ENCODE data around the gene EPB41L2. TPM values are rescaled to one million over a fixed set of nuclear protein-coding genes. Genes with fewer than 3 reads are reported as not detected.

Gene EPB41L2
- total and polyA plus RNA-seq, 9 donors: 125 to 243 (median 190) TPM

DNA sequence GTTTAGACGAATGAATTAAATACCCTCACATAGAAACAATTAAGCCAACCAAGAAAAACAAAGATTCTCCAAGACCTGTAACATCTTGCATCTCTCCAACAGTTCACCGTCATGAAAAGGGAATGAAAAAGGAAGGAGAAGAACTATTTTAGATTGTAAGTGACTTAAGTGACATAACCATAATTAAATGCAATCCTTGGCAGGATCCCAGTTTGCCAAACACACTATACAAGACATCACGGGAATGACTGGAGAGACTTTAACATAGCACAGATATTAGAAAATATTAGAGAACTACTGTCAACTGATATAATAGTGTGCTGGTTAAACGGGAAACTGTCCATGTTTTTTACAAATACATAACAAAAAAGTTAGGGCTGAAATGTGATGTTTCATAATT, 22.2 kb downstream of the EPB41L2 start:
- H3K4me1 ChIP-seq (ENCODE audit: control insufficient read depth, insufficient read depth, low read length): peaks cover 10% of the 10 kb centered on the region
- H3K4me3 ChIP-seq (ENCODE audit: low read length): no peak overlapping the region
- no peaks in the 10 kb centered on the region for H3K9me3 ChIP-seq (replicated peaks; ENCODE audit: control insufficient read depth, low read depth, low read length)
- no peaks in the 10 kb centered on the region for H3K36me3 ChIP-seq (ENCODE audit: control insufficient read depth, insufficient read depth, low read length)
- no CpG with 5 or more reads among the region's 4 CpGs for WGBS (ENCODE audit: insufficient coverage)
- DNase-seq: no peak
- H3K27me3 ChIP-seq (ENCODE audit: control insufficient read depth, insufficient read depth, low read length): no peaks in the 10 kb centered on the region
- H3K27ac ChIP-seq (ENCODE audit: low read length): peak overlapping the region; percentile 70

DNA sequence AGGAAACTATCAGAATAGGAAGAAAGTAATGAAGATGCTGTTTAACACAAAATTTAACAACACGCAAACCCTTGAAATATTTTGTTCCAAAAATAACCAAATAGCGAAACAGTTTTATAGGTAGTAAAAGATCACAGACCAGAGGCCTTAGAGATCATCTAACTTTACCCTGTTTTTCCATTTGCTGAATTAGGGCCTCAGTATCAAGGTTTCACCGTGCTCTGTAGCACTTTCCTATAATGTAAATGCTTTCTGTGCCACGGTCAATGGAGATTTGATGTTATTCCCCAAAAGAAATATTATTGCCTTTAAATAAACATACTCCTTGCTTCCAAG, 23.7 kb downstream of the EPB41L2 start:
- Histone ChIP-seq H3K27me3 (ENCODE audit: control insufficient read depth, insufficient read depth, low read length) (no peaks in the 10 kb centered on the region), H3K36me3 (ENCODE audit: control insufficient read depth, insufficient read depth, low read length) (no peaks in the 10 kb centered on the region), H3K4me3 (ENCODE audit: low read length) (no peak overlapping the region), H3K9me3 (replicated peaks; ENCODE audit: control insufficient read depth, low read depth, low read length) (no peaks in the 10 kb centered on the region), H3K27ac (ENCODE audit: low read length) (peak overlapping the region; percentile 95), H3K4me1 (ENCODE audit: control insufficient read depth, insufficient read depth, low read length) (peaks cover 10% of the 10 kb centered on the region)
- DNase-seq: no peak
- WGBS (ENCODE audit: insufficient coverage): no CpG with 5 or more reads among the region's 4 CpGs

DNA sequence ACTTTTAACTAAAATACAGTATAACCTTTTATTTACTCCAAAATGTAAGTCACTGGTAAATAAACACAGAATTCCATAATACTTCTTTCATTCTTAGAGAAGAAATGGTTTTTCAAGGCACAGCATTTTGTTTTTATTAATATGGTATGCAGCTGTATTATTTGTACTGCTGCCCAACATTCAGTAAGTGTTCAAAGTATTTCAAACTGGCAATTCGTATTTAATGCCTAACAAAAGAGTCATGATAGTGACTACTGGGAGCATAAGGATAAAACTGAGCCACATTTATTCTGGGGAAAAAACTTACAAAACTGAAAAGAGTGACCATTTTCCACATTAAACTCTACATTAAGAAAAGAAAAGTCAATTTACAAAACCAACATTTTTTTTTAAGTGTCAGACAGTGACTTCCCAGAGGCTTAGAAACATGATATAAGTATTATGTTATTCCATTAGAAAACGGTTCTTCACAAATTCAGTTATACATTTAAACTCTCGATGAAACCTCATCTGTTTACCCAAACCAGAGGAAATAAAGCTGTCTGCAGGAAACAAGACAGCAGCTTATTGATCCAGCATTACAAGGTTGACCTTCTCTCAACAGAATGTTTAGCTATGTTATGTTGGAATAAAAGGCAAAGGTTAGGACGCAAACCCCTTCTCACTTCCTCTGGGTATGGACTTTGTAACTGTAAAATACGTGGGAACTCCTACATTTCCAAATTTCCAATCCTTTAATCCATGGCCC, 24.3 kb downstream of the EPB41L2 start:
- Histone ChIP-seq H3K27ac (ENCODE audit: low read length) (peak overlapping the region; percentile 95), H3K4me1 (ENCODE audit: control insufficient read depth, insufficient read depth, low read length) (peaks cover 10% of the 10 kb centered on the region), H3K27me3 (ENCODE audit: control insufficient read depth, insufficient read depth, low read length) (no peaks in the 10 kb centered on the region), H3K36me3 (ENCODE audit: control insufficient read depth, insufficient read depth, low read length) (no peaks in the 10 kb centered on the region), H3K9me3 (replicated peaks; ENCODE audit: control insufficient read depth, low read depth, low read length) (no peaks in the 10 kb centered on the region), H3K4me3 (ENCODE audit: low read length) (no peak overlapping the region)
- peak; percentile 93 for DNase-seq
- no CpG with 5 or more reads among the region's 5 CpGs for WGBS (ENCODE audit: insufficient coverage)

DNA sequence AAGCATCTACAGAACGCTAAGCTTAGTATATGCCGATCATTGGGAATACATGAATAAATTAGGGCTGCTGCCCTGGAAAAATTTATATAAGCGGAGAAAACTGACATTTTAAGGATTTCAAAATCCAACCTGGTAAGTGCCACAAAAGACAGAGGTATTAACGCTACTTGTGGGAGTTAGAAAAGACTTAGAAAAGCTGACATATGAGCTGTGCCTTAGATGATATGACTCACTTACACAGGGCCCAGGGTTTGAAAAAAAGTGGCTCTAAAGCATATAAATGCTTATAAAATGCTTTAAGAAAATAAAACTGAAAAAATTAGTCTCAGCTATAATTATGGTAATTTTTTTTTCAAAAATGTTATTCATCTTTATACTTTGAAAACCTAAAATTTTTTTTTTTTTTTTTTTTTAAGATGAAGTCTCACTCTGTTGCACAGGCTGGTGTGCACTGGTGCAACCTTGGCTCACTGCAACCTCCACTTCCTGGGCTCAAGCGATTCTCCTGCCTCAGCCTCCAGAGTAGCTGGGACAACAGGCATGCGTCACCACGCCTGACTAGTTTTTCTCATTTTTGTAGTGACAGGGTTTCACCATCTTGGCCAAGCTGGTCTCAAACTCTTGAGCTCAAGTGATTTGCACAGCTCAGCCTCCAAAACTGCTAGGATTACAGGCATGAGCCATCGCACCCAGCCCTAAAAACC, 25.7 kb downstream of the EPB41L2 start:
- Histone ChIP-seq H3K4me3 (ENCODE audit: low read length) (no peak overlapping the region), H3K4me1 (ENCODE audit: control insufficient read depth, insufficient read depth, low read length) (peaks cover 7% of the 10 kb centered on the region), H3K36me3 (ENCODE audit: control insufficient read depth, insufficient read depth, low read length) (no peaks in the 10 kb centered on the region), H3K27me3 (ENCODE audit: control insufficient read depth, insufficient read depth, low read length) (no peaks in the 10 kb centered on the region), H3K9me3 (replicated peaks; ENCODE audit: control insufficient read depth, low read depth, low read length) (no peaks in the 10 kb centered on the region), H3K27ac (ENCODE audit: low read length) (peak overlapping the region; percentile 37)
- WGBS (ENCODE audit: insufficient coverage): 75% methylated on average over 4 of the region's 8 CpGs
- no peak for DNase-seq

DNA sequence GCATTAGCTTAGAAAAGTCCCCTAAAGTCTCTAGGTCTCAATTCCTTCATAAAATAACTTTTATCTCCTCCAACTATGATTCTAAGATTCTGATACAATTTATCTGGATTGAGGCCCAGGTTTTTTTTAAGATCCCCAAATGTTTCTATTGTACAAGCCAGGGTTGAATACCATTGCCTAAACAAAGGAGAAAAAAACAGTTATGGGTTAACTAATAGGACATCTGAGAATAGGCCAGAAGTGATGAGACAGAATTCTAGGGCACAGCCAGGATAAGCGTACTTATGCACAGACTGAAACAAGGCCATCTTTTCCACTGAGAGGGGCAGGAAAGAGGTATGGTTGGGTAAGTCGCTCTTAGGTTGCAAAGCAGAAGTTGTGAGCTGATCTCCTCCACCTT, 26.4 kb downstream of the EPB41L2 start:
- H3K27me3 ChIP-seq (ENCODE audit: control insufficient read depth, insufficient read depth, low read length): no peaks in the 10 kb centered on the region
- H3K4me1 ChIP-seq (ENCODE audit: control insufficient read depth, insufficient read depth, low read length): peaks cover 7% of the 10 kb centered on the region
- no peaks in the 10 kb centered on the region for H3K36me3 ChIP-seq (ENCODE audit: control insufficient read depth, insufficient read depth, low read length)
- no peak overlapping the region for H3K27ac ChIP-seq (ENCODE audit: low read length)
- no CpG with 5 or more reads among the region's 2 CpGs for WGBS (ENCODE audit: insufficient coverage)
- H3K9me3 ChIP-seq (replicated peaks; ENCODE audit: control insufficient read depth, low read depth, low read length): no peaks in the 10 kb centered on the region
- DNase-seq: peak; percentile 54
- no peak overlapping the region for H3K4me3 ChIP-seq (ENCODE audit: low read length)

DNA sequence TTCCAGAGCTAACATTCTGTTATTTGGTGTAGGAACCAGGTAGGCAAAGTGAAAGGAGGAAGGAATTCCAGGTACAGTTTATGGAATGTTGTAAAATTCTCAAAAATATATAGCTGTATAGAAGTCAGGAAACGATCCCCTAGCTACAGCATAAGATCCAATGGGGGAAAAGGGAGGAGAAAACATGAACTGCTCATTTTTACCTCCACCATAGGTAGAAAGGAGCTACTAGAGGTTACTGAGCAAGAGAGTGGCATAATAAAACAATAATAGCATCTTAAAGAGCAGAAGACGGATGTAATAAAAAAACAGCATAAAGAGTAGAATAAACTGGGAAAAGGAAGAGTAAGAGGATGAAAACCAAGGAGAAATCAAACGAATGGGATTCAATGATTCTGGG, 26.9 kb downstream of the EPB41L2 start:
- 100% methylated on average over 1 of the region's 3 CpGs for WGBS (ENCODE audit: insufficient coverage)
- Histone ChIP-seq H3K27ac (ENCODE audit: low read length) (no peak overlapping the region), H3K27me3 (ENCODE audit: control insufficient read depth, insufficient read depth, low read length) (no peaks in the 10 kb centered on the region)

DNA sequence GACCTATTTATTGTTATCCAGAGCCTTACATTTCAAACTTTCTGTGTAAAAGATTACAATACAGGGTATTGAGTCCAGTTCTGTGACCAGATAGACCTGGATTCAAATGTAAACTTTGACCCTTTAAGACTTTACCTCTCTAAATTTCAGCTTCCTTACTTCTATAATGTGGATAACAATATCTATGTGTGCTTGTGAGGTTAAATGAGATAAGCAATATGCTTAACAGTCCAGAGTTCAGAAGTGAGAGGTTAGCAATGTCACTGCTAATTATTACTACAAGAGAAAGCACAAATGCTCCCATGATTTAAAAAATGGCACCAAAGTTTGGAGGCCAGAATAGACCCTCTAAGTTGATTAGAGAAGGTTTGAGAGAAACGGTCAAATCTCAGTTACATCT, 27.5 kb downstream of the EPB41L2 start:
- no peaks in the 10 kb centered on the region for H3K36me3 ChIP-seq (ENCODE audit: control insufficient read depth, insufficient read depth, low read length)
- no peak overlapping the region for H3K4me3 ChIP-seq (ENCODE audit: low read length)
- DNase-seq: no peak
- no peaks in the 10 kb centered on the region for H3K27me3 ChIP-seq (ENCODE audit: control insufficient read depth, insufficient read depth, low read length)
- peaks cover 7% of the 10 kb centered on the region for H3K4me1 ChIP-seq (ENCODE audit: control insufficient read depth, insufficient read depth, low read length)
- H3K9me3 ChIP-seq (replicated peaks; ENCODE audit: control insufficient read depth, low read depth, low read length): no peaks in the 10 kb centered on the region
- WGBS (ENCODE audit: insufficient coverage): no CpG with 5 or more reads among the region's 1 CpG
- H3K27ac ChIP-seq (ENCODE audit: low read length): no peak overlapping the region

More for the DNA sequence above, 26.9 kb downstream of the EPB41L2 start:
- Histone ChIP-seq H3K4me1 (ENCODE audit: control insufficient read depth, insufficient read depth, low read length) (peaks cover 7% of the 10 kb centered on the region), H3K4me3 (ENCODE audit: low read length) (no peak overlapping the region), H3K9me3 (replicated peaks; ENCODE audit: control insufficient read depth, low read depth, low read length) (no peaks in the 10 kb centered on the region), H3K36me3 (ENCODE audit: control insufficient read depth, insufficient read depth, low read length) (no peaks in the 10 kb centered on the region)
- no peak for DNase-seq

DNA sequence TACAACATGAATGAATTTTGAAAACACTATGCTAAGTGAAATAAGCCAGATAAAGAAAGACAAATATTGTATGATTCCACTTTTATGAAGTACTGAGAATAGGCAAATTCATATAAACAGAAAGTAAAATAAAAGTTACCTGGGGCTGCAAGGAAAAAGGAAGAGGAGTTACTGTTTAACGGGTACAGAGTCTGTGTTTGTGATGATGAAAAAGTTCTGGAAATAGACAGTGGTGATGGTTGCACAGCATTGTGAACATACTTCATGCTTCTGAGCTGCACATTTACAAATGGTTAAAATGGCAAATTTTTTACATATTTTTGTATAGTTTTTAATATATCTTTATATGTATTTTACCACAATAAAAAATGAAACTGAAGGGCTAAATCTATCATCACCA, 29.4 kb downstream of the EPB41L2 start:
- no peaks in the 10 kb centered on the region for H3K9me3 ChIP-seq (replicated peaks; ENCODE audit: control insufficient read depth, low read depth, low read length)
- no peak overlapping the region for H3K27ac ChIP-seq (ENCODE audit: low read length)
- no CpG with 5 or more reads among the region's 1 CpG for WGBS (ENCODE audit: insufficient coverage)
- no peak for DNase-seq
- H3K4me1 ChIP-seq (ENCODE audit: control insufficient read depth, insufficient read depth, low read length): peaks cover 4% of the 10 kb centered on the region
- no peaks in the 10 kb centered on the region for H3K27me3 ChIP-seq (ENCODE audit: control insufficient read depth, insufficient read depth, low read length)
- H3K36me3 ChIP-seq (ENCODE audit: control insufficient read depth, insufficient read depth, low read length): no peaks in the 10 kb centered on the region
- no peak overlapping the region for H3K4me3 ChIP-seq (ENCODE audit: low read length)

DNA sequence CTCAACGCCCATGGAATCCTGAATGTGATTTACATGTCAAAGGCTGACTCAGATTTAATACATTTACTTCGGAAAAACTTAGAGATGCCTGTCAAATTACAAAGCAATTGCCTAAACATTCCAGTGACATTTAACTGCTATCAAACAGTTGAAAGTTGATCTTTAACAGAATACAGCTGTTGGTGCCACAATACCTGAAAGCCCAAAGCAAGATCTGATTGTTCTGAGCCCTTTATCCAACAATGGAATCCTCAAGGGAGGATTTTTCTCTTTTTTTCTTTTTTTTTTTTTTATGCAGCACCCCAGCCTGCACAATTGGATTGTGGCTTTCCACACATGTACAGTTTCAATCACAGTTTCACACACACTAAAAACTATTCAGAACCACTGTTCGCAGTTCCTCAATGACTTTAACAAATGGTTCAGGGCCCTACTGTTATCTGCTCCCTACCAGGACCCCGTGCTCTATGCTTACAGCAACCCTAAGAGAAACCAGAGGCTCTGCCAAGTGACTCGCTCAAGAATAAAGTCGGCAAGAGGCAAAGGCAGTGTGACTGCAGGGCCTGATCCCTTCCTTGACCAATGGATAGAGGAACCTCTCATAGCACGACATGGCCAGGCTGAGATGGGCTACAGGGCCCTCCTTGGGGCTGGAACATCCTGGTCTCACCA, 33.3 kb downstream of the EPB41L2 start:
- Histone ChIP-seq H3K27me3 (ENCODE audit: control insufficient read depth, insufficient read depth, low read length) (no peaks in the 10 kb centered on the region), H3K36me3 (ENCODE audit: control insufficient read depth, insufficient read depth, low read length) (no peaks in the 10 kb centered on the region), H3K4me3 (ENCODE audit: low read length) (no peak overlapping the region), H3K27ac (ENCODE audit: low read length) (peak overlapping the region; percentile 6), H3K4me1 (ENCODE audit: control insufficient read depth, insufficient read depth, low read length) (peaks cover 4% of the 10 kb centered on the region), H3K9me3 (replicated peaks; ENCODE audit: control insufficient read depth, low read depth, low read length) (no peaks in the 10 kb centered on the region)
- 51% methylated on average over 6 of the region's 7 CpGs for WGBS (ENCODE audit: insufficient coverage)
- DNase-seq: no peak

DNA sequence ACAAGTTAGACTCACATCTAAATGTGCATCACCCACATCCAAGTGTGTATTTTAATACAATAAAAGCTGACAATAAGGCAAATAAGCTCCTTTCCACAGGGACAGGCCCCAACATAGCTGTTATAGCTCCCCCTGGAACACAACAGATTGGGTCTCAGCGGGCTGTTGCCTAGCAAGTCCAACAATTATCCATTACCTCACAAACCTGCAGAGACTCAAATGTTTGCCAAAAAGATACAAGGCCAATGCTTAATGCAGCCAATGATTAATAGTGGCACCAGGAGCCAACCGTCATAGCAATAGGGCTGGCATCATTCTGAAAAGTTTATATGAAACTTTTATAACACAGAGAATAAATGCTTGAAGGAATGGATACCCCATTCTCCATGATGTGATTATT, 35.7 kb downstream of the EPB41L2 start:
- no peak for DNase-seq
- Histone ChIP-seq H3K27ac (ENCODE audit: low read length) (no peak overlapping the region), H3K9me3 (replicated peaks; ENCODE audit: control insufficient read depth, low read depth, low read length) (no peaks in the 10 kb centered on the region), H3K4me1 (ENCODE audit: control insufficient read depth, insufficient read depth, low read length) (peaks cover 7% of the 10 kb centered on the region), H3K36me3 (ENCODE audit: control insufficient read depth, insufficient read depth, low read length) (no peaks in the 10 kb centered on the region), H3K4me3 (ENCODE audit: low read length) (no peak overlapping the region), H3K27me3 (ENCODE audit: control insufficient read depth, insufficient read depth, low read length) (no peaks in the 10 kb centered on the region)
- no CpG with 5 or more reads among the region's 2 CpGs for WGBS (ENCODE audit: insufficient coverage)

All from muscle of leg (tissue), 11 donors.